LHCN-M2 (cell line): ENCODE measurements around the gene NUP188. TPM values are rescaled to one million over a fixed set of nuclear protein-coding genes. Genes with fewer than 3 reads are reported as not detected.
A peak's percentile ranks its signal among the peaks of the same experiment; 100 is the strongest.

Experiments used
- DNase-seq: peaks from one replicate; pipeline ENCODE4 v3.0.0-alpha.2; 2012; ENCODE audit warnings: low read depth
- total RNA-seq: library from RNA; depleted of rRNA; stranded (reverse); fragments of >200 nt; gene quantifications from 2 replicates; pipeline ENCODE4 v1.2.3, GENCODE V29; 2014

Gene NUP188
- total RNA-seq, 1 experiment from 2014 or later: 80.0 TPM

- DNase-seq: no peak
These were observed 34.2 kb upstream of the NUP188 start for GRCh38 chr9:128913048-128913900.

GRCh38 chr9:128913995-128914772 lies 33.3 kb upstream of the NUP188 start:
- no peak for DNase-seq

- DNase-seq: no peak
These were observed 31.3 kb upstream of the NUP188 start for GRCh38 chr9:128916204-128916603.

- no peak for DNase-seq
These were observed 30.8 kb upstream of the NUP188 start for GRCh38 chr9:128916745-128917144.

- DNase-seq: peak; percentile 71
These were observed 30.2 kb upstream of the NUP188 start for GRCh38 chr9:128917151-128917849.

GRCh38 chr9:128918921-128919320 lies 28.6 kb upstream of the NUP188 start:
- DNase-seq: no peak

GRCh38 chr9:128919402-128920089 lies 28.0 kb upstream of the NUP188 start:
- no peak for DNase-seq

- peak; percentile 97 for DNase-seq
These were observed 27.0 kb upstream of the NUP188 start, which contains the start of gene PHYHD1 for GRCh38 chr9:128920381-128921058. Gene PHYHD1, plus strand, starts transcription at chr9:128920982. Its CDS starts 1,342 bp downstream, at chr9:128922324.

GRCh38 chr9:128921881-128922763 lies 25.4 kb upstream of the NUP188 start:
- peak; percentile 61 for DNase-seq

- DNase-seq: no peak
These were observed 24.0 kb upstream of the NUP188 start for GRCh38 chr9:128923493-128923883.

GRCh38 chr9:128927731-128928411 lies 19.6 kb upstream of the NUP188 start:
- DNase-seq: no peak

GRCh38 chr9:128928624-128929023 lies 18.9 kb upstream of the NUP188 start:
- no peak for DNase-seq

- no peak for DNase-seq
These were observed 17.9 kb upstream of the NUP188 start for GRCh38 chr9:128929560-128929959.

- DNase-seq: no peak
These were observed 13.8 kb upstream of the NUP188 start for GRCh38 chr9:128933731-128934130.

GRCh38 chr9:128936171-128936865 lies 11.2 kb upstream of the NUP188 start:
- DNase-seq: no peak

- no peak for DNase-seq
These were observed 10.0 kb upstream of the NUP188 start for GRCh38 chr9:128937310-128938165.

- DNase-seq: no peak
These were observed 7.1 kb upstream of the NUP188 start for GRCh38 chr9:128940271-128940921.
